ENCODE data around the gene SPTBN2. TPM values are rescaled to one million over a fixed set of nuclear protein-coding genes. Genes with fewer than 3 reads are reported as not detected.

SPTBN2 gene
- total and polyA plus RNA-seq, 2 donors (not counting 3 experiments of a cell fraction or from before 2014, with no cell fraction given): 3.8 to 19.8 TPM

GRCh38 chr11:66697988-66698387, 31.0 kb downstream of the SPTBN2 start:
- BruUV-seq (replicated peaks): no TSS peak
- no peaks in the 10 kb centered on the region for H3K9me3 ChIP-seq (replicated peaks; ENCODE audit: control insufficient read depth, insufficient read depth, low read length)

More at GRCh38 chr11:66697988-66698387, 31.0 kb downstream of the SPTBN2 start:
- dilution Hi-C loops (cut with MboI; ENCODE audit: extremely low pct_ligation_motif_present, low sequenced_read_pairs) (no loop called here), intact Hi-C loops (cut with micrococcal nuclease) (no loop called here)
- H3K4me1 ChIP-seq (ENCODE audit: control insufficient read depth, extremely low read depth, insufficient read depth, low read length): no peaks in the 10 kb centered on the region
- no peak overlapping the region for H3K9ac ChIP-seq (replicated peaks; ENCODE audit: extremely low read depth, insufficient read depth, low read length)
- no peak overlapping the region for H3K4me3 ChIP-seq (replicated peaks in 1 of 3; ENCODE audit: insufficient read depth in 1 of 3, low read depth in 1 of 3, low read length in 3 of 3)
- ChIA-PET CTCF (no interaction called here), POLR2A (no interaction called here)
- no peak overlapping the region for H3K27ac ChIP-seq (ENCODE audit: insufficient read depth, low read depth, low read length)
- H2AFZ ChIP-seq (ENCODE audit: low read depth, low read length): no peak overlapping the region
- no peaks in the 10 kb centered on the region for H3K36me3 ChIP-seq (ENCODE audit: control insufficient read depth in 2 of 2, extremely low read depth in 1 of 2, insufficient read depth in 2 of 2, low read length in 2 of 2)
- TF ChIP-seq CTCF (IDR thresholded peaks at IDR 0.05; ENCODE audit: extremely low read depth in 1 of 2, insufficient read depth in 1 of 2, low read depth in 1 of 2, low read length in 2 of 2): no peak
- no peak for TF ChIP-seq MYC (IDR thresholded peaks at IDR 0.05; ENCODE audit: low read depth, low read length)
- no peak for TF ChIP-seq POLR2AphosphoS5 (IDR thresholded peaks at IDR 0.05; ENCODE audit: insufficient read depth, low read depth, low read length)
- no peak for TF ChIP-seq GATA2 (IDR thresholded peaks at IDR 0.05; ENCODE audit: insufficient read depth, insufficient read length, low read depth, low read length)
- no peak for TF ChIP-seq MAX (IDR thresholded peaks at IDR 0.05; ENCODE audit: insufficient read depth, insufficient read length)
- no peak for TF ChIP-seq JUN (IDR thresholded peaks at IDR 0.05; ENCODE audit: borderline replicate concordance, insufficient read depth, insufficient read length, low read depth)
- no peak for TF ChIP-seq FOS (IDR thresholded peaks at IDR 0.05; ENCODE audit: borderline replicate concordance, insufficient read depth, low read length)
- TF ChIP-seq POLR2A (IDR thresholded peaks at IDR 0.05; ENCODE audit: low read depth, low read length): no peak
- TF ChIP-seq EZH2 (IDR thresholded peaks at IDR 0.05; ENCODE audit: borderline replicate concordance, low read depth, low read length, severe bottlenecking): no peak
- no peak overlapping the region for H3K4me2 ChIP-seq (ENCODE audit: insufficient read depth, low read length)
- no peaks in the 10 kb centered on the region for H3K27me3 ChIP-seq (ENCODE audit: control insufficient read depth in 2 of 2, insufficient read depth in 2 of 2, low read length in 2 of 2)
- DNase-seq (ENCODE audit: low read depth, low spot score): no peak
- H3K9me1 ChIP-seq (replicated peaks; ENCODE audit: control insufficient read depth, extremely low read depth, insufficient read depth, low read length): no peaks in the 10 kb centered on the region
- no peaks in the 10 kb centered on the region for H4K20me1 ChIP-seq (replicated peaks; ENCODE audit: control insufficient read depth, extremely low read depth, insufficient read depth, low read length)
- FAIRE-seq: no peak
- no peaks in the 10 kb centered on the region for H3K79me2 ChIP-seq (ENCODE audit: control insufficient read depth, insufficient read depth, low read length)

Data from endothelial cell of umbilical vein (primary cell).